HG02642 (cell line): ENCODE results near the gene ZBTB3.
A peak's percentile ranks its signal among the peaks of the same experiment; 100 is the strongest.
"Not testable (repeated sequence)": the region's sequence is repeated elsewhere in the genome, so short reads cannot be mapped to it uniquely, and the experiment has no call there.

Source experiments
- ATAC-seq: cut with Tn5 transposase; IDR thresholded peaks from one replicate; pipeline ENCODE4 v1.9.1; 2021; ENCODE audit warnings: mild to moderate bottlenecking; ENCODE audit not compliant: unreplicated experiment, poor library complexity

The ZBTB3 gene

GRCh38 chr11:62716816-62717215, 37.1 kb downstream of the ZBTB3 start:
- no peak for ATAC-seq

- ATAC-seq, result no peak
Observed at GRCh38 chr11:62716206-62716605, 37.8 kb downstream of the ZBTB3 start.

- no peak for ATAC-seq
Observed at GRCh38 chr11:62715150-62716130, 38.5 kb downstream of the ZBTB3 start.

GRCh38 chr11:62713343-62713742, 40.6 kb downstream of the ZBTB3 start:
- ATAC-seq, result no peak

- no peak for ATAC-seq
Observed at GRCh38 chr11:62712861-62713260, 41.1 kb downstream of the ZBTB3 start.

- ATAC-seq, result no peak
Observed at GRCh38 chr11:62712276-62712812, 41.6 kb downstream of the ZBTB3 start.

- ATAC-seq, result peak; percentile 2
Observed at GRCh38 chr11:62710001-62710345, 44.0 kb downstream of the ZBTB3 start.

- peak; percentile 75 for ATAC-seq
Observed at GRCh38 chr11:62709247-62710000, 44.5 kb downstream of the ZBTB3 start.

- no peak for ATAC-seq
Observed at GRCh38 chr11:62708793-62709192, 45.2 kb downstream of the ZBTB3 start.

- no peak for ATAC-seq
Observed at GRCh38 chr11:62708392-62708791, 45.6 kb downstream of the ZBTB3 start.

- ATAC-seq, result no peak
Observed at GRCh38 chr11:62707277-62707861, 46.6 kb downstream of the ZBTB3 start, which contains the start of the genes BSCL2 and GNG3. Gene BSCL2 (minus strand): TSS chr11:62707424. CDS start chr11:62707195, 229 bp downstream. Gene GNG3 (plus strand): TSS chr11:62707676. CDS start chr11:62708296, 620 bp downstream.

- no peak for ATAC-seq
Observed at GRCh38 chr11:62706850-62707247, 47.1 kb downstream of the ZBTB3 start.

GRCh38 chr11:62705880-62706849, 47.8 kb downstream of the ZBTB3 start:
- ATAC-seq, result peak; percentile 63

GRCh38 chr11:62705413-62705812, 48.5 kb downstream of the ZBTB3 start:
- ATAC-seq, result no peak

GRCh38 chr11:62703921-62704320, 50.0 kb downstream of the ZBTB3 start:
- ATAC-seq, result not testable (repeated sequence)

GRCh38 chr11:62702246-62702645, 51.7 kb downstream of the ZBTB3 start:
- ATAC-seq, result no peak
